A549 (cell line): ENCODE measurements around the gene RIMOC1. TPM values are rescaled to one million over a fixed set of nuclear protein-coding genes. Genes with fewer than 3 reads are reported as not detected.

Experiments
- ATAC-seq, 2 experiments: fragments of 200-7000 bp in 1 of 2; fragments of >200 bp in 1 of 2; cut with Nextera tagmentation in 1 of 2; cut with Tn5 transposase in 1 of 2; 3 replicates each; pipeline versions ENCODE4 v1.8.0 to v1.9.1; 2018 to 2020; ENCODE audit warnings: mild to moderate bottlenecking in 1 of 2, moderate library complexity in 1 of 2
- CTCF ChIA-PET: fragments of 300-600 bp; sonication (Branson Sonifier 250); formaldehyde crosslinking; extraction: SDS; loops from one replicate; lab custom pipeline; 2021; ENCODE audit warnings: antibody characterized with exemption, inconsistent platforms; lab: Yijun Ruan, JAX
- POLR2A ChIA-PET: fragments of 350-600 bp; formaldehyde crosslinking; extraction: SDS; loops from one replicate; lab custom pipeline; 2021; ENCODE audit warnings: antibody characterized with exemption, inconsistent platforms; lab: Yijun Ruan, JAX
- DNase-seq, 2 experiments: peaks; one replicate each; pipeline versions ENCODE4 v3.0.0 to v3.0.0-alpha.2; 2011 to 2016; ENCODE audit warnings: low read depth in 1 of 2, low spot score in 1 of 2
- FAIRE-seq: peaks from 2 replicates; lab custom pipeline; 2011; peaks lifted over from hg19 to GRCh38; lab: Jason Lieb, UNC
- H3K27ac ChIP-seq, 2 experiments: fragments of >200 bp; sonication (Bioruptor Twin); formaldehyde crosslinking; 3 replicates each; pipeline ENCODE4 v1.5.1; 2016 to 2017
- H3K4me1 ChIP-seq: fragments of >200 bp; sonication (Bioruptor Twin); formaldehyde crosslinking; 3 replicates; pipeline ENCODE4 v1.6.1; 2016
- H3K4me2 ChIP-seq: fragments of >200 bp; sonication (Bioruptor Twin); formaldehyde crosslinking; 3 replicates; pipeline ENCODE4 v1.6.1; 2016
- H3K4me3 ChIP-seq: fragments of >200 bp; sonication (Bioruptor Twin); formaldehyde crosslinking; 3 replicates; pipeline ENCODE4 v1.5.1; 2016
- H3K9me3 ChIP-seq: fragments of >200 bp; sonication (Bioruptor Twin); formaldehyde crosslinking; 3 replicates; pipeline ENCODE4 v1.6.1; 2016
- CEBPB ChIP-seq, 2 experiments: fragments of >200 bp in 1 of 2; sonication (Bioruptor Twin) in 1 of 2; formaldehyde crosslinking in 1 of 2; IDR thresholded peaks; 2 replicates each; pipeline ENCODE4 v1.6.1; 2012 to 2016
- CHD2 ChIP-seq: fragments of 150-350 bp; IDR thresholded peaks from 2 replicates; pipeline ENCODE4 v1.6.1; 2014; ENCODE audit warnings: low read length; ENCODE audit not compliant: partially characterized antibody
- CTCF ChIP-seq: fragments of >200 bp; sonication (Bioruptor Twin); formaldehyde crosslinking; IDR thresholded peaks from 3 replicates; pipeline ENCODE4 v1.5.1; 2016
- E2F6 ChIP-seq: IDR thresholded peaks from 2 replicates; pipeline ENCODE4 v1.6.1; 2012; ENCODE audit warnings: low read depth, borderline replicate concordance
- EHF ChIP-seq: fragments of 250-450 bp; sonication (Bioruptor Pico); IDR thresholded peaks from 2 replicates; pipeline ENCODE4 v1.5.0; 2020; ENCODE audit warnings: mild to moderate bottlenecking
- ELK1 ChIP-seq: fragments of 150-350 bp; IDR thresholded peaks from 2 replicates; pipeline ENCODE4 v1.6.1; 2014; ENCODE audit warnings: low read depth, mild to moderate bottlenecking, low read length
- EP300 ChIP-seq, 2 experiments: fragments of >200 bp; sonication (Bioruptor Twin); formaldehyde crosslinking; IDR thresholded peaks; 2 replicates in 1 of 2; 3 replicates in 1 of 2; pipeline ENCODE4 v1.6.1; 2016 to 2017
- ESRRA ChIP-seq: fragments of 150-350 bp; IDR thresholded peaks from 2 replicates; pipeline ENCODE4 v1.6.1; 2014; ENCODE audit warnings: mild to moderate bottlenecking, low read length, borderline replicate concordance
- FOSB ChIP-seq: fragments of 250-450 bp; sonication (Bioruptor Pico); IDR thresholded peaks from 2 replicates; pipeline ENCODE4 v1.5.0; 2020; ENCODE audit warnings: mild to moderate bottlenecking, moderate library complexity
- JUNB ChIP-seq: fragments of >200 bp; sonication (Bioruptor Twin); formaldehyde crosslinking; IDR thresholded peaks from 2 replicates; pipeline ENCODE4 v1.6.1; 2016
- MAX ChIP-seq: IDR thresholded peaks from 2 replicates; pipeline ENCODE4 v1.6.1; 2012
- MAZ ChIP-seq: fragments of 150-350 bp; IDR thresholded peaks from 2 replicates; pipeline ENCODE4 v1.6.1; 2014; ENCODE audit warnings: antibody characterized with exemption, low read depth, low read length, borderline replicate concordance
- NFE2L2 ChIP-seq: fragments of 150-350 bp; conservative IDR thresholded peaks from 2 replicates; pipeline ENCODE4 v1.6.1; 2014; ENCODE audit warnings: low read length
- NPAS2 ChIP-seq: fragments of 250-450 bp; sonication (Bioruptor Pico); IDR thresholded peaks from 2 replicates; pipeline ENCODE4 v1.8.0; 2022; ENCODE audit warnings: mild to moderate bottlenecking, moderate library complexity, borderline replicate concordance
- PBX3 ChIP-seq: IDR thresholded peaks from 2 replicates; pipeline ENCODE4 v1.6.1; 2012
- PHF8 ChIP-seq: fragments of 200-600 bp; sonication (generic); IDR thresholded peaks from 2 replicates; pipeline ENCODE4 v1.6.1; 2016; ENCODE audit warnings: low read depth, mild to moderate bottlenecking, antibody characterized with exemption, moderate library complexity, borderline replicate concordance
- POLR2AphosphoS2 ChIP-seq: conservative IDR thresholded peaks from 2 replicates; pipeline ENCODE4 v1.6.1; 2012; ENCODE audit warnings: low read length, improper control_type of control experiment, inconsistent platforms
- REST ChIP-seq: fragments of 200-600 bp; sonication (generic); IDR thresholded peaks from 2 replicates; pipeline ENCODE4 v1.6.1; 2016; ENCODE audit warnings: antibody characterized with exemption, mild to moderate bottlenecking, moderate library complexity
- SREBF2 ChIP-seq: fragments of 450-650 bp; IDR thresholded peaks from 2 replicates; pipeline ENCODE4 v1.6.1; 2014; ENCODE audit warnings: mild to moderate bottlenecking, moderate library complexity
- ZNF302 ChIP-seq: fragments of 250-450 bp; sonication (Bioruptor Pico); IDR thresholded peaks from 2 replicates; pipeline ENCODE4 v1.9.0; 2021; ENCODE audit warnings: inconsistent platforms, mild to moderate bottlenecking, moderate library complexity
- ZSCAN20 ChIP-seq: fragments of 250-450 bp; sonication (Bioruptor Pico); IDR thresholded peaks from 2 replicates; pipeline ENCODE4 v1.8.0; 2022; ENCODE audit warnings: mild to moderate bottlenecking, moderate library complexity
- WGBS: methylation state at CpG from one replicate; pipeline ENCODE4 v1.1.6; 2017; ENCODE audit errors: missing lambda C conversion rate; 5-methylcytosine and 5-hydroxymethylcytosine counted together
- polyA plus RNA-seq, 4 experiments: library from polyadenylated mRNA; depleted of rRNA in 3 of 4; stranded (reverse); fragments of >200 nt; fragmentation: RNase III in 1 of 4; extraction: RNeasy Plus Mini Kit Qiagen cat#74134 plus additional on column Dnase treatment in 1 of 4; gene quantifications; 2 replicates in 3 of 4; 3 replicates in 1 of 4; pipeline ENCODE4 v1.2.3, GENCODE V29; 2011 to 2017

Gene RIMOC1
- polyA plus RNA-seq, 2 of the 4 experiments (the other 2 are of a cell fraction), result 14.5 to 38.4 TPM

- H3K27ac ChIP-seq, result no peak overlapping the region
- no peak overlapping the region for H3K4me3 ChIP-seq
- 94% methylated on average over 2 of the region's 2 CpGs for WGBS
- ChIA-PET CTCF (no interaction called here), POLR2A (no interaction called here)
- FAIRE-seq (no peak), ATAC-seq (no peak), DNase-seq (no peak)
- no peaks in the 10 kb centered on the region for H3K9me3 ChIP-seq
- no peak for TF ChIP-seq EP300 (IDR thresholded peaks at IDR 0.05)
- TF ChIP-seq JUNB, result no peak
- TF ChIP-seq ZSCAN20 (CRISPR knock-in tag), result no peak
- TF ChIP-seq ESRRA, result no peak
- TF ChIP-seq CTCF, result no peak
- TF ChIP-seq POLR2AphosphoS2, result no peak
- TF ChIP-seq E2F6, result no peak
- TF ChIP-seq ZNF302 (CRISPR knock-in tag), result no peak
- TF ChIP-seq NPAS2, result no peak
- no peak for TF ChIP-seq SREBF2
- TF ChIP-seq NFE2L2, result no peak
- no peak for TF ChIP-seq ELK1
- no peak for TF ChIP-seq MAZ
- TF ChIP-seq PBX3, result no peak
- H3K4me2 ChIP-seq, result no peak overlapping the region
- no peaks in the 10 kb centered on the region for H3K4me1 ChIP-seq
Observed at GRCh38 chr5:41918105-41918504, 14.0 kb downstream of the RIMOC1 start.

- POLR2A ChIA-PET, result no interaction called here
- Histone ChIP-seq H3K27ac (no peak overlapping the region), H3K4me1 (0 out of 3 replicates have a peak, but pooled peaks cover 3% of the 10 kb centered on the region), H3K4me2 (no peak overlapping the region), H3K9me3 (no peaks in the 10 kb centered on the region), H3K4me3 (no peak overlapping the region)
- ATAC-seq (no peak), DNase-seq (no peak), FAIRE-seq (no peak)
- no peak for TF ChIP-seq CEBPB (IDR thresholded peaks at IDR 0.05)
- CTCF ChIA-PET, result no interaction called here
- 90% methylated on average over 1 of the region's 1 CpG for WGBS
Observed at GRCh38 chr5:41921166-41921565, 17.0 kb downstream of the RIMOC1 start.

- Histone ChIP-seq H3K4me2 (no peak overlapping the region), H3K4me1 (0 out of 3 replicates have a peak, but pooled peaks cover 4% of the 10 kb centered on the region), H3K9me3 (no peaks in the 10 kb centered on the region), H3K4me3 (no peak overlapping the region), H3K27ac (no peak overlapping the region)
- 88% methylated on average over 1 of the region's 1 CpG for WGBS
- ATAC-seq (no peak), DNase-seq (no peak), FAIRE-seq (no peak)
- POLR2A ChIA-PET, result no interaction called here
- no peak for TF ChIP-seq PHF8
- TF ChIP-seq FOSB (CRISPR knock-in tag), result no peak
- no peak for TF ChIP-seq CHD2
- TF ChIP-seq REST, result no peak
- TF ChIP-seq CTCF, result no peak
- TF ChIP-seq EHF, result no peak
- TF ChIP-seq MAX, result no peak
- CTCF ChIA-PET, result no interaction called here
Observed at GRCh38 chr5:41921874-41922273, 17.7 kb downstream of the RIMOC1 start.
